GM19193 (cell line): ENCODE results near the gene B4GALNT4.

Source experiments
- POLR2A ChIP-seq: IDR thresholded peaks from 4 replicates; pipeline ENCODE4 v1.6.1; 2011; ENCODE audit not compliant: insufficient read depth, insufficient read length; ENCODE audit errors: extremely low read depth

B4GALNT4 gene

GRCh38 chr11:379205-380094, 10.2 kb downstream of the B4GALNT4 start:
- no peak for TF ChIP-seq POLR2A

GRCh38 chr11:380095-380480, 10.8 kb downstream of the B4GALNT4 start:
- TF ChIP-seq POLR2A, result no peak

- no peak for TF ChIP-seq POLR2A
Observed at GRCh38 chr11:380491-380890, 11.2 kb downstream of the B4GALNT4 start.

GRCh38 chr11:380996-381395, 11.7 kb downstream of the B4GALNT4 start:
- TF ChIP-seq POLR2A, result no peak

- no peak for TF ChIP-seq POLR2A
Observed at GRCh38 chr11:381501-382072, 12.3 kb downstream of the B4GALNT4 start.

- no peak for TF ChIP-seq POLR2A
Observed at GRCh38 chr11:382081-382629, 12.9 kb downstream of the B4GALNT4 start.

GRCh38 chr11:383431-383830, 14.1 kb downstream of the B4GALNT4 start:
- no peak for TF ChIP-seq POLR2A

- TF ChIP-seq POLR2A, result no peak
Observed at GRCh38 chr11:384511-384910, 15.2 kb downstream of the B4GALNT4 start.

- TF ChIP-seq POLR2A, result no peak
Observed at GRCh38 chr11:385594-386351, 16.5 kb downstream of the B4GALNT4 start.

GRCh38 chr11:386483-386882, 17.2 kb downstream of the B4GALNT4 start:
- TF ChIP-seq POLR2A, result no peak

- TF ChIP-seq POLR2A, result no peak
Observed at GRCh38 chr11:387193-387793, 18.0 kb downstream of the B4GALNT4 start.

- no peak for TF ChIP-seq POLR2A
Observed at GRCh38 chr11:390175-390574, 20.9 kb downstream of the B4GALNT4 start.

- no peak for TF ChIP-seq POLR2A
Observed at GRCh38 chr11:391117-392017, 22.1 kb downstream of the B4GALNT4 start.
